Muscle layer of colon (tissue), 2 donors: ENCODE data around the gene HEXIM2.
"Not testable (repeated sequence)": the region's sequence is repeated elsewhere in the genome, so short reads cannot be mapped to it uniquely, and the experiment has no call there.

Experiments used
- H3K27ac ChIP-seq: one replicate; pipeline ENCODE4 v1.7.0; 2013; ENCODE audit warnings: low read depth, mild to moderate bottlenecking, low read length, moderate library complexity
- H3K27me3 ChIP-seq, 2 donors: one replicate each; pipeline ENCODE4 v1.7.0; 2013; ENCODE audit warnings: low read length in 2 of 2, mild to moderate bottlenecking in 2 of 2; ENCODE audit not compliant: insufficient read depth in 2 of 2, control insufficient read depth in 1 of 2
- H3K36me3 ChIP-seq: one replicate; pipeline ENCODE4 v1.7.0; 2013; ENCODE audit warnings: mild to moderate bottlenecking, low read length; ENCODE audit not compliant: insufficient read depth
- H3K4me1 ChIP-seq: one replicate; pipeline ENCODE4 v1.7.0; 2013; ENCODE audit warnings: mild to moderate bottlenecking, low read length; ENCODE audit not compliant: insufficient read depth
- H3K4me3 ChIP-seq, 2 donors: one replicate each; pipeline ENCODE4 v1.7.0; 2013; ENCODE audit warnings: low read length in 2 of 2, low read depth in 1 of 2, mild to moderate bottlenecking in 1 of 2, moderate library complexity in 1 of 2
- H3K9ac ChIP-seq: one replicate; pipeline ENCODE4 v1.7.0; 2013; ENCODE audit warnings: low read length
- H3K9me3 ChIP-seq: one replicate; pipeline ENCODE4 v1.7.0; 2013; ENCODE audit warnings: mild to moderate bottlenecking, low read length
- donor health status: abdominal sarcoma.
- donor health status: Adenocarcinoma of cecum.

Gene HEXIM2

DNA sequence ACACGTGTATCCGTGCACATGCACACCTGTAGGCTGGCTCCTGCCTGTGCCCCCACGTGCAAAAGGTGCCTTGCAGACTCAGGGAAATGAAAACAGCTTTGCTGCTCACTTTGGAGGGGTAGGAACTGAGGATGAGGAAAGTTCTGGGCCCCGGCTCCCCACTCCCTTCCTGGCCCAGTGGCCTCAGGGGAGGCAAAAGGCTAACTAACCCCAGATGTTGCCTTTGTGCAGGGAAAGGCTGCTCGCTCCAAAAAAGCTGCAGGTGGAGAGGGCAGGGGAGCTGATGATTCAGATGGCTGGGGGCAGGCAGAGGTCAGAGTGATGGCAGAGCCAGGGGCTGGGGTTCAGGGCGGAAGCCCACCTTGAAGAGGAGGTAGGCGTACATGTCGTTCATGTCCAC lies 41.7 kb upstream of the HEXIM2 start:
- no peaks in the 10 kb centered on the region for H3K9me3 ChIP-seq
- no peak overlapping the region for H3K4me3 ChIP-seq
- H3K27me3 ChIP-seq = no peaks in the 10 kb centered on the region
- peaks cover 19% of the 10 kb centered on the region for H3K4me1 ChIP-seq
- H3K27ac ChIP-seq = no peak overlapping the region
- H3K36me3 ChIP-seq = peaks cover 43% of the 10 kb centered on the region
- H3K9ac ChIP-seq = no peak overlapping the region

- H3K36me3 ChIP-seq = peaks cover 39% of the 10 kb centered on the region
Observed at GRCh38 chr17:45120558-45120957, 41.1 kb upstream of the HEXIM2 start.

GRCh38 chr17:45121055-45121454 lies 40.6 kb upstream of the HEXIM2 start:
- peaks cover 19% of the 10 kb centered on the region for H3K4me1 ChIP-seq
- peaks cover 34% of the 10 kb centered on the region for H3K36me3 ChIP-seq

More at GRCh38 chr17:45120558-45120957, 41.1 kb upstream of the HEXIM2 start:
- no peak overlapping the region for H3K4me3 ChIP-seq
- no peaks in the 10 kb centered on the region for H3K9me3 ChIP-seq
- H3K9ac ChIP-seq = no peak overlapping the region
- H3K27me3 ChIP-seq = no peaks in the 10 kb centered on the region
- peaks cover 19% of the 10 kb centered on the region for H3K4me1 ChIP-seq
- no peak overlapping the region for H3K27ac ChIP-seq

GRCh38 chr17:45123076-45123770 lies 38.5 kb upstream of the HEXIM2 start:
- Histone ChIP-seq H3K4me3 (no peak overlapping the region), H3K36me3 (peaks cover 19% of the 10 kb centered on the region), H3K27me3 (no peaks in the 10 kb centered on the region), H3K9me3 (no peaks in the 10 kb centered on the region), H3K4me1 (peaks cover 33% of the 10 kb centered on the region), H3K27ac (no peak overlapping the region), H3K9ac (no peak overlapping the region)

More at GRCh38 chr17:45121055-45121454, 40.6 kb upstream of the HEXIM2 start:
- Histone ChIP-seq H3K27me3 (no peaks in the 10 kb centered on the region), H3K27ac (no peak overlapping the region), H3K9ac (no peak overlapping the region), H3K9me3 (no peaks in the 10 kb centered on the region), H3K4me3 (no peak overlapping the region)

- H3K4me1 ChIP-seq = peaks cover 42% of the 10 kb centered on the region
- peak overlapping the region; percentile 52 for H3K27ac ChIP-seq
- no peak overlapping the region for H3K4me3 ChIP-seq
- no peaks in the 10 kb centered on the region for H3K27me3 ChIP-seq
- peaks cover 10% of the 10 kb centered on the region for H3K36me3 ChIP-seq
- H3K9me3 ChIP-seq = no peaks in the 10 kb centered on the region
- H3K9ac ChIP-seq = no peak overlapping the region
Observed at GRCh38 chr17:45123930-45124796, 37.5 kb upstream of the HEXIM2 start.

DNA sequence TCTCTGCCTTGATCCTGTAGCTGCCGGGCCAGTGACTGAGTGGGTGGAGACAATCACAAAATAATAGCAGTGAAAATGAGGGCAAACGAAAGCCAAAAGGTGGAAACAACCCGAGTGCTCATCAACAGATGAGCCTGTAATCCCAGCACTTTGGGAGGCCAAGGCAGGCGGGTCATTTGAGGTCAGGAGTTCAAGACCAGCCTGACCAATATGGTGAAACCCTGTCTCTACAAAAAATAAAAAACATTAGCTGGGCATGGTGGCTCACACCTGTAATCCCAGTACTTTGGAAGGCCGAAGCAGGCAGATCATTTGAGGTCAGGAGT lies 36.9 kb upstream of the HEXIM2 start:
- peaks cover 47% of the 10 kb centered on the region for H3K4me1 ChIP-seq
- H3K27ac ChIP-seq = peak overlapping the region; percentile 52
- not testable (repeated sequence) for H3K4me3 ChIP-seq, H3K9ac ChIP-seq, H3K36me3 ChIP-seq, H3K27me3 ChIP-seq, H3K9me3 ChIP-seq

- Histone ChIP-seq H3K27ac (no peak overlapping the region), H3K4me1 (peaks cover 54% of the 10 kb centered on the region), H3K36me3 (no peaks in the 10 kb centered on the region), H3K9ac (no peak overlapping the region), H3K9me3 (no peaks in the 10 kb centered on the region), H3K4me3 (no peak overlapping the region), H3K27me3 (no peaks in the 10 kb centered on the region)
Observed at GRCh38 chr17:45125509-45125908, 36.2 kb upstream of the HEXIM2 start.

DNA sequence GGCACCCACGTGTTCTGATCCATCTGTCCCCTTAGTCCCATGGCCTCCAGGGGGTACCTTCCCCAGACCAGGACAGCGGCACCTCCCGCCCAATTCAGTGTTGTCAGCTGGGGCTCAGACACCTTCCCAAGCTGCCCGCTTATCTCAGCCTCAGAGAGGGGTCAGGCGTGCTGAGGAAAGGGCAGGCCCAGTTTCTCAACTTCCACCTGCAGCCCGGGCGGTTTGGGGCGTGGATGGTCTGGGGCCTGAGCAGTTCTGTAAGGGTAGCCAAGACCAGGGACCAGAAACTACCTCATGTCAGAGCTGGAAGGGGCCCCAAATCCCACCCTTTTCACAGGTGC lies 34.5 kb upstream of the HEXIM2 start:
- Histone ChIP-seq H3K4me1 (peaks cover 64% of the 10 kb centered on the region), H3K27me3 (no peaks in the 10 kb centered on the region), H3K4me3 (no peak overlapping the region), H3K27ac (peak overlapping the region; percentile 82), H3K36me3 (no peaks in the 10 kb centered on the region), H3K9ac (no peak overlapping the region), H3K9me3 (no peaks in the 10 kb centered on the region)

- Histone ChIP-seq H3K27ac (peak overlapping the region; percentile 82), H3K27me3 (no peaks in the 10 kb centered on the region), H3K9me3 (no peaks in the 10 kb centered on the region), H3K9ac (no peak overlapping the region), H3K4me1 (peaks cover 60% of the 10 kb centered on the region), H3K4me3 (peak overlapping the region; percentile 34 to 39), H3K36me3 (no peaks in the 10 kb centered on the region)
Observed at GRCh38 chr17:45127548-45128300, 34.0 kb upstream of the HEXIM2 start.

- Histone ChIP-seq H3K36me3 (no peaks in the 10 kb centered on the region), H3K9me3 (no peaks in the 10 kb centered on the region), H3K27ac (peak overlapping the region; percentile 82), H3K4me1 (peaks cover 60% of the 10 kb centered on the region), H3K27me3 (no peaks in the 10 kb centered on the region), H3K9ac (no peak overlapping the region), H3K4me3 (peak overlapping the region; percentile 27 to 39)
Observed at GRCh38 chr17:45128331-45128730, 33.3 kb upstream of the HEXIM2 start.

- no peaks in the 10 kb centered on the region for H3K9me3 ChIP-seq
- no peaks in the 10 kb centered on the region for H3K27me3 ChIP-seq
- no peaks in the 10 kb centered on the region for H3K36me3 ChIP-seq
- peaks cover 54% of the 10 kb centered on the region for H3K4me1 ChIP-seq
- no peak overlapping the region for H3K9ac ChIP-seq
- H3K27ac ChIP-seq = peak overlapping the region; percentile 82
- no peak overlapping the region for H3K4me3 ChIP-seq
Observed at GRCh38 chr17:45128989-45129388, 32.7 kb upstream of the HEXIM2 start.
